ENCODE measurements around the gene ANKIB1. TPM values are rescaled to one million over a fixed set of nuclear protein-coding genes. Genes with fewer than 3 reads are reported as not detected.
A peak's percentile ranks its signal among the peaks of the same experiment; 100 is the strongest.

ANKIB1 gene
- total RNA-seq, 4 donors from 2014 or later: 35.0 to 42.0 (median 39.1) TPM

DNA sequence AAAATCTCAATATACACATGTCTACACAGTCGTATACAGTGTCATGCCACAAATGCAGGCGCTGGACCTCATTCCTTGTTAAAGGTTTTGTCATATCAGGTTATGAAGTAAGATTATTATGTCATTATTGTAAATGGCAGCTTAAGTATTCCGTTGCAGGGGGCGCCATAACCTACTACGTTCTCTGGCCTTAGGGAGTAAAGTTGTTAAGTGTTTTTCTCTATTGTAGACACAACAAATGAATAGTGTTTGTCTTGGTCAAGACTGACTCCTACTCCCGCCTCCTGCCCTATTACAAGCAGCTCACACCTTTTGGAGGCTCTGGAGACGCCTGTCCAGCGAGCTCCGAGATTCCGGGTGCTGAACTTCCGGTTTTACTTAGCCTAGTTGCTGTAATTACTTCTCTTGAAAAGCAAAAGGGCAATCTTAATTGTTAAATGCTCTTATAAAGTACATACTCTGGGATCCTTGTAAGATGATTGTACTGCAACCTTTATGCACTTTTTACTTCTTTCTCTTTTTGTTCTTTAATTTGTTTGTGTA, 202.5 kb downstream of the ANKIB1 start:
- no peak for TF ChIP-seq POLR2AphosphoS5 (IDR thresholded peaks at IDR 0.05)
- TF ChIP-seq, protein P1, sequence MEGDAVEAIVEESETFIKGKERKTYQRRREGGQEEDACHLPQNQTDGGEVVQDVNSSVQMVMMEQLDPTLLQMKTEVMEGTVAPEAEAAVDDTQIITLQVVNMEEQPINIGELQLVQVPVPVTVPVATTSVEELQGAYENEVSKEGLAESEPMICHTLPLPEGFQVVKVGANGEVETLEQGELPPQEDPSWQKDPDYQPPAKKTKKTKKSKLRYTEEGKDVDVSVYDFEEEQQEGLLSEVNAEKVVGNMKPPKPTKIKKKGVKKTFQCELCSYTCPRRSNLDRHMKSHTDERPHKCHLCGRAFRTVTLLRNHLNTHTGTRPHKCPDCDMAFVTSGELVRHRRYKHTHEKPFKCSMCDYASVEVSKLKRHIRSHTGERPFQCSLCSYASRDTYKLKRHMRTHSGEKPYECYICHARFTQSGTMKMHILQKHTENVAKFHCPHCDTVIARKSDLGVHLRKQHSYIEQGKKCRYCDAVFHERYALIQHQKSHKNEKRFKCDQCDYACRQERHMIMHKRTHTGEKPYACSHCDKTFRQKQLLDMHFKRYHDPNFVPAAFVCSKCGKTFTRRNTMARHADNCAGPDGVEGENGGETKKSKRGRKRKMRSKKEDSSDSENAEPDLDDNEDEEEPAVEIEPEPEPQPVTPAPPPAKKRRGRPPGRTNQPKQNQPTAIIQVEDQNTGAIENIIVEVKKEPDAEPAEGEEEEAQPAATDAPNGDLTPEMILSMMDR (IDR thresholded peaks at IDR 0.05): peak in 2 of 4 experiments; percentile 31 to 41
- peak overlapping the region; percentile 93 to 98 (median 96) for H3K27ac ChIP-seq
- peak; percentile 13 for ATAC-seq
- 0 to 1% methylated on average over 10 of the region's 11 CpGs for WGBS, 2 donors (ENCODE audit: low coverage in 1 of 2)
- peaks cover 0 to 37% of the 10 kb centered on the region in 2 donors for H3K36me3 ChIP-seq
- peak overlapping the region; percentile 97 to 99 for H3K4me3 ChIP-seq
- no peaks in the 10 kb centered on the region for H3K27me3 ChIP-seq
- H3K4me1 ChIP-seq: peaks cover 0 to 17% (median 5%) of the 10 kb centered on the region in 3 donors
- no peaks in the 10 kb centered on the region for H3K9me3 ChIP-seq

Small RNA genes within 50 kb of the gene (small RNA-seq; reads per million reads assigned to genes)
- gene MIR1285-1 (0 reads per million in 4 donors), gene RF00019 (0 reads per million in 4 donors)

Other genes starting within 250 kb of the ANKIB1 start
- gene CYP51A1, start 111.5 kb upstream of the ANKIB1 start, total RNA-seq: 10 to 100 TPM; 27.7 to 48.3 (median 37.9) TPM
- gene LRRD1, start 66.8 kb upstream of the ANKIB1 start, total RNA-seq: under 1 TPM in 2 of 4 donors, not detected in 2; 0.13 to 0.23 TPM
- gene KRIT1, start 60 bp upstream of the ANKIB1 start, total RNA-seq: 10 to 100 TPM; 37.1 to 74.2 (median 66.3) TPM
- gene GATAD1, start 201.5 kb downstream of the ANKIB1 start, total RNA-seq: 10 to 100 TPM; 25.5 to 57.7 (median 32.2) TPM
- gene ERVW-1, start 232.0 kb downstream of the ANKIB1 start, total RNA-seq: not detected